Type B pancreatic cell (in vitro differentiated cells): Measurements from ENCODE around the gene AQP2. TPM values are rescaled to one million over a fixed set of nuclear protein-coding genes. Genes with fewer than 3 reads are reported as not detected.

Source experiments
- DNase-seq: peaks from one replicate; pipeline ENCODE4 v3.0.0; 2021; ENCODE audit warnings: mixed read lengths; ENCODE audit not compliant: unreplicated experiment; ENCODE audit errors: extremely low spot score
- H3K27ac Mint-ChIP-seq: 2 replicates; pipeline ENCODE4 v1.8.0; 2021; ENCODE audit warnings: mild to moderate bottlenecking, mixed read lengths
- H3K27me3 Mint-ChIP-seq: 2 replicates; pipeline ENCODE4 v1.8.0; 2021; ENCODE audit warnings: mixed read lengths
- H3K36me3 Mint-ChIP-seq: 2 replicates; pipeline ENCODE4 v1.8.0; 2021; ENCODE audit warnings: mixed read lengths
- H3K4me1 Mint-ChIP-seq: one replicate; pipeline ENCODE4 v1.8.0; 2021; ENCODE audit warnings: mixed read lengths; ENCODE audit not compliant: unreplicated experiment
- H3K4me3 Mint-ChIP-seq: 2 replicates; pipeline ENCODE4 v1.8.0; 2021; ENCODE audit warnings: mild to moderate bottlenecking, mixed read lengths
- H3K9me3 Mint-ChIP-seq: 2 replicates; pipeline ENCODE4 v1.8.0; 2021; ENCODE audit warnings: mixed read lengths
- CTCF ChIP-seq: fragments of 200-600 bp; sonication (generic); conservative IDR thresholded peaks from 2 replicates; pipeline ENCODE4 v1.5.0; 2021; ENCODE audit warnings: antibody characterized with exemption, mild to moderate bottlenecking
- total RNA-seq: library from RNA; stranded (reverse); gene quantifications from 2 replicates; pipeline ENCODE4 v1.2.1, GENCODE V29; 2021; ENCODE audit warnings: low replicate concordance

AQP2 gene
- total RNA-seq, 1 donor from 2014 or later: not detected

GRCh38 chr12:49947593-49948226 lies 2.8 kb upstream of the AQP2 start:
- H3K4me1 Mint-ChIP-seq: peaks cover 34% of the 10 kb centered on the region
- H3K4me3 Mint-ChIP-seq: no peak overlapping the region
- peaks cover 3% of the 10 kb centered on the region for H3K27me3 Mint-ChIP-seq
- DNase-seq: no peak
- no peak for TF ChIP-seq CTCF
- no peak overlapping the region for H3K27ac Mint-ChIP-seq
- H3K9me3 Mint-ChIP-seq: no peaks in the 10 kb centered on the region
- H3K36me3 Mint-ChIP-seq: no peaks in the 10 kb centered on the region

GRCh38 chr12:49948866-49949845 lies 1.4 kb upstream of the AQP2 start:
- TF ChIP-seq CTCF: no peak
- Mint-ChIP-seq H3K4me3 (no peak overlapping the region), H3K27ac (no peak overlapping the region), H3K4me1 (peaks cover 26% of the 10 kb centered on the region), H3K9me3 (no peaks in the 10 kb centered on the region), H3K36me3 (no peaks in the 10 kb centered on the region), H3K27me3 (peaks cover 1% of the 10 kb centered on the region)
- no peak for DNase-seq

- H3K27me3 Mint-ChIP-seq: peaks cover 9% of the 10 kb centered on the region
- TF ChIP-seq CTCF: no peak
- DNase-seq: no peak
Measured at GRCh38 chr12:49949866-49950265, 671 bp upstream of the AQP2 start.

GRCh38 chr12:49951411-49952240 lies 1.1 kb downstream of the AQP2 start:
- Mint-ChIP-seq H3K36me3 (no peaks in the 10 kb centered on the region), H3K4me3 (no peak overlapping the region), H3K4me1 (peaks cover 8% of the 10 kb centered on the region), H3K27me3 (peaks cover 11% of the 10 kb centered on the region), H3K9me3 (no peaks in the 10 kb centered on the region), H3K27ac (no peak overlapping the region)
- DNase-seq: no peak
- no peak for TF ChIP-seq CTCF

More at GRCh38 chr12:49949866-49950265, 671 bp upstream of the AQP2 start:
- Mint-ChIP-seq H3K36me3 (no peaks in the 10 kb centered on the region), H3K4me1 (peaks cover 23% of the 10 kb centered on the region), H3K9me3 (no peaks in the 10 kb centered on the region), H3K4me3 (no peak overlapping the region), H3K27ac (no peak overlapping the region)

- H3K27me3 Mint-ChIP-seq: peaks cover 20% of the 10 kb centered on the region
- no peak for DNase-seq
Measured at GRCh38 chr12:49952391-49953055, 2.0 kb downstream of the AQP2 start.

More at GRCh38 chr12:49952391-49953055, 2.0 kb downstream of the AQP2 start:
- Mint-ChIP-seq H3K4me3 (no peak overlapping the region), H3K36me3 (no peaks in the 10 kb centered on the region), H3K4me1 (peaks cover 8% of the 10 kb centered on the region), H3K27ac (no peak overlapping the region), H3K9me3 (no peaks in the 10 kb centered on the region)
- TF ChIP-seq CTCF: no peak
